IPS DF 6.9 (cell line): ENCODE measurements around the gene ITPKA.

Experiments used
- DNase-seq: peaks from one replicate; pipeline ENCODE4 v3.0.0-alpha.2; 2013; ENCODE audit warnings: low read depth, low spot score
- H3K27ac ChIP-seq: one replicate; pipeline ENCODE4 v1.5.1; 2013; ENCODE audit warnings: low read length, control low read depth
- H3K27me3 ChIP-seq: 2 replicates; pipeline ENCODE4 v1.6.1; 2013; ENCODE audit warnings: mild to moderate bottlenecking, low read length; ENCODE audit not compliant: control insufficient read depth, insufficient read depth
- H3K36me3 ChIP-seq: 2 replicates; pipeline ENCODE4 v1.6.1; 2013; ENCODE audit warnings: low read length; ENCODE audit not compliant: control insufficient read depth, insufficient read depth
- H3K4me1 ChIP-seq: 2 replicates; pipeline ENCODE4 v1.6.1; 2013; ENCODE audit warnings: low read length; ENCODE audit not compliant: control insufficient read depth, insufficient read depth
- H3K4me3 ChIP-seq: 2 replicates; pipeline ENCODE4 v1.5.1; 2013; ENCODE audit warnings: mild to moderate bottlenecking, low read length
- H3K9me3 ChIP-seq: 2 replicates; pipeline ENCODE4 v1.6.1; 2013; ENCODE audit warnings: low read length, inconsistent platforms; ENCODE audit not compliant: control insufficient read depth, insufficient read depth
- WGBS: extraction: QIAGEN DNeasy Blood & Tissue Kit; methylation state at CpG from one replicate; pipeline ENCODE4 v1.1.7; 2013; ENCODE audit warnings: mixed read lengths, missing lambda C conversion rate; ENCODE audit not compliant: insufficient read length, insufficient coverage; 5-methylcytosine and 5-hydroxymethylcytosine counted together

The ITPKA gene

GRCh38 chr15:41490355-41490754 is 3.3 kb upstream of the ITPKA start:
- DNase-seq, result no peak
- Histone ChIP-seq H3K9me3 (no peaks in the 10 kb centered on the region), H3K4me1 (0 out of 2 replicates have a peak, but pooled peaks cover 3% of the 10 kb centered on the region), H3K4me3 (no peak overlapping the region), H3K27ac (no peak overlapping the region), H3K36me3 (no peaks in the 10 kb centered on the region), H3K27me3 (peaks cover 31% of the 10 kb centered on the region)
- WGBS, result no CpG with 5 or more reads among the region's 4 CpGs

GRCh38 chr15:41491889-41492288 is 1.8 kb upstream of the ITPKA start:
- no CpG with 5 or more reads among the region's 4 CpGs for WGBS
- Histone ChIP-seq H3K27ac (no peak overlapping the region), H3K9me3 (no peaks in the 10 kb centered on the region), H3K36me3 (no peaks in the 10 kb centered on the region), H3K27me3 (peaks cover 46% of the 10 kb centered on the region), H3K4me3 (no peak overlapping the region), H3K4me1 (0 out of 2 replicates have a peak, but pooled peaks cover 6% of the 10 kb centered on the region)
- no peak for DNase-seq

- no peak overlapping the region for H3K27ac ChIP-seq
- H3K27me3 ChIP-seq, result peaks cover 54% of the 10 kb centered on the region
- H3K4me1 ChIP-seq, result 0 out of 2 replicates have a peak, but pooled peaks cover 6% of the 10 kb centered on the region
- no CpG with 5 or more reads among the region's 15 CpGs for WGBS
- H3K4me3 ChIP-seq, result peak overlapping the region; percentile 51; the same call in 1 of the 2 replicates
- no peak for DNase-seq
- no peaks in the 10 kb centered on the region for H3K9me3 ChIP-seq
- H3K36me3 ChIP-seq, result no peaks in the 10 kb centered on the region
These were observed 973 bp upstream of the ITPKA start for GRCh38 chr15:41492597-41493204.

- Histone ChIP-seq H3K4me1 (peaks cover 6% of the 10 kb centered on the region; the same call in 1 of the 2 replicates), H3K9me3 (no peaks in the 10 kb centered on the region), H3K36me3 (no peaks in the 10 kb centered on the region), H3K27me3 (peaks cover 64% of the 10 kb centered on the region), H3K27ac (no peak overlapping the region), H3K4me3 (peak overlapping the region; percentile 51; the same call in 1 of the 2 replicates)
- WGBS, result no CpG with 5 or more reads among the region's 41 CpGs
- no peak for DNase-seq
These were observed 172 bp downstream of the ITPKA start for GRCh38 chr15:41493902-41494189.

GRCh38 chr15:41494190-41494921 is 682 bp downstream of the ITPKA start:
- H3K9me3 ChIP-seq, result no peaks in the 10 kb centered on the region
- no CpG with 5 or more reads among the region's 77 CpGs for WGBS
- no peak for DNase-seq
- peaks cover 6% of the 10 kb centered on the region; the same call in 1 of the 2 replicates for H3K4me1 ChIP-seq
- peak overlapping the region; percentile 51; the same call in 1 of the 2 replicates for H3K4me3 ChIP-seq
- H3K27me3 ChIP-seq, result peaks cover 69% of the 10 kb centered on the region
- no peak overlapping the region for H3K27ac ChIP-seq
- no peaks in the 10 kb centered on the region for H3K36me3 ChIP-seq

GRCh38 chr15:41494922-41495735 is 1.5 kb downstream of the ITPKA start:
- Histone ChIP-seq H3K36me3 (no peaks in the 10 kb centered on the region), H3K4me1 (peaks cover 6% of the 10 kb centered on the region; the same call in 1 of the 2 replicates), H3K4me3 (no peak overlapping the region; the same call in 1 of the 2 replicates), H3K27ac (no peak overlapping the region), H3K27me3 (peaks cover 73% of the 10 kb centered on the region), H3K9me3 (no peaks in the 10 kb centered on the region)
- DNase-seq, result no peak
- no CpG with 5 or more reads among the region's 60 CpGs for WGBS

- H3K9me3 ChIP-seq, result no peaks in the 10 kb centered on the region
- H3K36me3 ChIP-seq, result no peaks in the 10 kb centered on the region
- peaks cover 82% of the 10 kb centered on the region for H3K27me3 ChIP-seq
- WGBS, result no CpG with 5 or more reads among the region's 59 CpGs
- DNase-seq, result no peak
- H3K27ac ChIP-seq, result no peak overlapping the region
- peak overlapping the region; percentile 15; the same call in 1 of the 2 replicates for H3K4me3 ChIP-seq
- peaks cover 6% of the 10 kb centered on the region; the same call in 1 of the 2 replicates for H3K4me1 ChIP-seq
These were observed 2.3 kb downstream of the ITPKA start for GRCh38 chr15:41495736-41496599.

GRCh38 chr15:41498657-41499056 is 5.0 kb downstream of the ITPKA start:
- Histone ChIP-seq H3K4me1 (peaks cover 7% of the 10 kb centered on the region), H3K4me3 (no peak overlapping the region), H3K27ac (no peak overlapping the region), H3K27me3 (peaks cover 91% of the 10 kb centered on the region), H3K36me3 (no peaks in the 10 kb centered on the region), H3K9me3 (no peaks in the 10 kb centered on the region)
- DNase-seq, result no peak
- WGBS, result no CpG with 5 or more reads among the region's 2 CpGs

GRCh38 chr15:41499109-41499851 is 5.6 kb downstream of the ITPKA start:
- Histone ChIP-seq H3K4me1 (peaks cover 6% of the 10 kb centered on the region), H3K36me3 (no peaks in the 10 kb centered on the region), H3K9me3 (no peaks in the 10 kb centered on the region), H3K27ac (no peak overlapping the region), H3K27me3 (peaks cover 93% of the 10 kb centered on the region), H3K4me3 (no peak overlapping the region)
- DNase-seq, result no peak
- WGBS, result no CpG with 5 or more reads among the region's 6 CpGs
